Psoas muscle (tissue), 8 donors: ENCODE measurements around the gene FAM107B. TPM values are rescaled to one million over a fixed set of nuclear protein-coding genes. Genes with fewer than 3 reads are reported as not detected.
"Not testable (repeated sequence)": the region's sequence is repeated elsewhere in the genome, so short reads cannot be mapped to it uniquely, and the experiment has no call there.

Source experiments
- ATAC-seq, 4 donors: fragments of 200-7000 bp; cut with Tn5 transposase; one replicate each; pipeline ENCODE4 v1.9.1; 2020; ENCODE audit warnings: moderate library complexity in 3 of 4, mild to moderate bottlenecking in 2 of 4
- DNase-seq, 2 donors: peaks; one replicate each; pipeline ENCODE4 v3.0.0-alpha.2; 2020
- H3K27ac ChIP-seq: fragments of 200-600 bp; one replicate; pipeline ENCODE4 v1.8.0; 2022
- H3K27me3 ChIP-seq, 3 donors: fragments of 200-600 bp in 1 of 3; one replicate each; pipeline versions ENCODE4 v1.6.1 to v1.8.0; 2013 to 2022; ENCODE audit warnings: low read length in 2 of 3, mild to moderate bottlenecking in 2 of 3, moderate library complexity in 1 of 3; ENCODE audit not compliant: insufficient read depth in 3 of 3
- H3K36me3 ChIP-seq, 2 donors: fragments of 200-600 bp in 1 of 2; one replicate each; pipeline versions ENCODE4 v1.6.1 to v1.8.0; 2013 to 2022; ENCODE audit warnings: low read depth in 1 of 2, mild to moderate bottlenecking in 1 of 2, moderate library complexity in 1 of 2; ENCODE audit not compliant: insufficient read depth in 1 of 2
- H3K4me1 ChIP-seq: fragments of 200-600 bp; one replicate; pipeline ENCODE4 v1.8.0; 2022
- H3K4me3 ChIP-seq: fragments of 200-600 bp; one replicate; pipeline ENCODE4 v1.8.0; 2022; ENCODE audit warnings: mild to moderate bottlenecking
- H3K9me3 ChIP-seq: fragments of 200-600 bp; one replicate; pipeline ENCODE4 v1.8.0; 2022
- CTCF ChIP-seq: fragments of 200-600 bp; IDR thresholded peaks from one replicate; pipeline ENCODE4 v1.8.0; 2022; ENCODE audit warnings: antibody characterized with exemption
- WGBS, 3 donors: extraction: QIAGEN DNeasy Blood & Tissue Kit; methylation state at CpG; one replicate each; pipeline versions ENCODE4 v1.1.6 to v1.1.7; 2013; 5-methylcytosine and 5-hydroxymethylcytosine counted together
- intact Hi-C, 2 donors: fragments of 100-400 bp; cut with DNase I; formaldehyde crosslinking; loops; one replicate each; pipeline versions ENCODE4 v1.11.0 to v1.14.2; 2022
- polyA plus RNA-seq, 3 donors: library from polyadenylated mRNA; stranded (reverse); fragments of 200-250 nt; gene quantifications; one replicate each; pipeline ENCODE4 v1.2.3, GENCODE V29; 2013
- total RNA-seq, 4 donors: library from RNA; stranded (reverse); fragmentation: NEBNext Ultra II Directional in 2 of 4; extraction: Animal tissue kit (Norgen Biotek cat#: 25700) in 2 of 4; gene quantifications; one replicate each; pipeline versions ENCODE4 v1.2.1 to v1.2.4, GENCODE V29; 2021 to 2023
- donor health status: healthy with polysubstance abuse.
- donor health status: DM: no; HTN: no; CAD: no; lungs with moderate emphysema.
- donor health status: Bipolar disorder and iron deficiency.
- donor health status: healthy.
- donor health status: DM: yes; HTN: yes; CAD: no.
- donor health status: DM: no; HTN: no; CAD: no.
- donor health status: DM: no; HTN: no; CAD: no.
- donor health status: DM: yes; HTN: yes; CAD: no.

FAM107B gene
- total and polyA plus RNA-seq, 7 donors: 1.0 to 3.1 (median 1.8) TPM

DNA sequence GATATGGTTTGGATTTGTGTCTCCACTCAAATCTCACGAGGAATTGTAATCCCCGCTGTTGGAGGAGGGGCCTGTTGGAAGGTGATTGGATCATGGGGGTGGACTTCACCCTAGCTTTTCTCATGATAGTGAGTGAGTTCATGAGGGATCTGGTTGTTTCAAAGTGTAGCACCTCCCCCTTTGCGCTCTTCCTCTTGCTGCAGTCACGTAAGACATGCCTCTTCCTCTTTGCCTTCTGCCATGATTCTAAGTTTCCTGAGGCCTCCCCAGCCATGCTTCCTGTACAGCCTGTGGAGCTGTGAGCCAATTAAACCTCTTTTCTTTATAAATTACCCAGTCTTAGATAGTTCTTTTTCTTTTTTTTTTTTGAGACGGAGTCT lies 46.1 kb upstream of the FAM107B start:
- Histone ChIP-seq H3K27me3 (no peaks in the 10 kb centered on the region), H3K9me3 (no peaks in the 10 kb centered on the region), H3K36me3 (peaks cover 0 to 52% of the 10 kb centered on the region in 2 donors), H3K4me1 (no peaks in the 10 kb centered on the region), H3K27ac (no peak overlapping the region), H3K4me3 (no peak overlapping the region)
- 89 to 95% (median 91%) methylated on average over 5 of the region's 5 CpGs for WGBS, 3 donors
- TF ChIP-seq CTCF: no peak
- intact Hi-C loops: loop anchor here (5.0 to 10.0 kb wide), 2 partner anchors 278 to 316 kb away; no protein-coding TSS in a partner anchor
- ATAC-seq: no peak
- no peak for DNase-seq

- intact Hi-C loops: loop anchor here (5.0 to 10.0 kb wide), 2 partner anchors 278 to 315 kb away; no protein-coding TSS in a partner anchor
- H3K36me3 ChIP-seq: peaks cover 0 to 49% of the 10 kb centered on the region in 2 donors
- no peak overlapping the region for H3K4me3 ChIP-seq
- ATAC-seq: no peak
- WGBS, 3 donors: 77 to 90% (median 88%) methylated on average over 10 of the region's 10 CpGs
- no peaks in the 10 kb centered on the region for H3K27me3 ChIP-seq
- no peak for DNase-seq
- no peaks in the 10 kb centered on the region for H3K9me3 ChIP-seq
- no peak for TF ChIP-seq CTCF
- no peaks in the 10 kb centered on the region for H3K4me1 ChIP-seq
- H3K27ac ChIP-seq: no peak overlapping the region
Observed at GRCh38 chr10:14820010-14820774, 45.5 kb upstream of the FAM107B start.

DNA sequence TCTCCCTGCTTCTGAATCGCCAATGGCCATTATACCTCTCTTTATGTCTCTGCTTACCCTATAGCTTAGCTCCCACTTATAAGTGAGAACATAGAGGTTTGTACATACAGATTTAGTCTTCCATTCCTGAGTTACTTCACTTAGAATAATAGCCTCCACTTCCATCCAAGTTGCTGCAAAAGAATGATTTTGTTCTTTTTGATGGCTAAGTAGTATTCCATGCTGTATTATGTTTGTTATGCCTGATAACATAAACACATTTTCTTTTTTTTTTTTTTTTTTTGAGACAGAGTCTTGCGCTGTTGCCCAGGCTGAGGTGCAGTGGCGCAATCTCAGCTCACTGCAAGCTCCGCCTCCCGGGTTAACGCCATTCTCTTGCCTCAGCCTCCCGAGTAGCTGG lies 42.0 kb upstream of the FAM107B start:
- H3K4me1 ChIP-seq, DNase-seq, intact Hi-C loops, H3K27me3 ChIP-seq, H3K9me3 ChIP-seq, H3K4me3 ChIP-seq, ATAC-seq, H3K27ac ChIP-seq: not testable (repeated sequence)
- WGBS, 3 donors: 98 to 100% (median 100%) methylated on average over 1 to 7 of the region's 7 CpGs
- H3K36me3 ChIP-seq: peaks cover 0 to 18% of the 10 kb centered on the region in 2 donors

- Histone ChIP-seq H3K27ac (no peak overlapping the region), H3K36me3 (peaks cover 0 to 8% of the 10 kb centered on the region in 2 donors), H3K9me3 (no peaks in the 10 kb centered on the region), H3K4me3 (no peak overlapping the region), H3K4me1 (no peaks in the 10 kb centered on the region), H3K27me3 (no peaks in the 10 kb centered on the region)
- intact Hi-C loops: no loop called here
- ATAC-seq: no peak
- no peak for DNase-seq
- no peak for TF ChIP-seq CTCF
- WGBS, 3 donors: 85 to 92% (median 87%) methylated on average over 6 of the region's 6 CpGs
Observed at GRCh38 chr10:14815681-14816080, 41.0 kb upstream of the FAM107B start.

DNA sequence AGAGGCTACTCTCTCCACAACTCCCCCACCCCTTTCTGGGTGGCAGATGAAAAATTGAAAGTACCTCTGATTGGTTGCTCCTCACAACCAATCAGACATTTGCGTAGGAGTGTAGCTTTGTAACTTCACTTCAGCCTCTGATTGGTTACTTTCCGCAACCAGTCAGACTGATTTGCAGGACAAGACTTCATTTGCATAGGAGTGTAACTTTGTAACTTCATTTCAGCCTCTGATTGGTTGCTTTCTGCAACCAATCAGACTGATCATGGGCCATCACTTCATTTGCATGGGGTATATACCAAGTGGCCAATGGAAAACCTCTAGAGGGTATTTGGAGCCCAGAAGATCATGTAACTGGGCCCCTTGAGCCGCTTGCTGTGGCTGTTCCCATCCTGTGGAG lies 37.6 kb upstream of the FAM107B start:
- intact Hi-C loops: no loop called here
- no peaks in the 10 kb centered on the region for H3K27me3 ChIP-seq
- 83 to 94% (median 87%) methylated on average over 3 of the region's 3 CpGs for WGBS, 3 donors
- TF ChIP-seq CTCF: no peak
- H3K27ac ChIP-seq: no peak overlapping the region
- no peaks in the 10 kb centered on the region for H3K9me3 ChIP-seq
- no peak overlapping the region for H3K4me3 ChIP-seq
- DNase-seq: no peak
- no peaks in the 10 kb centered on the region for H3K4me1 ChIP-seq
- H3K36me3 ChIP-seq: no peaks in the 10 kb centered on the region
- ATAC-seq: no peak
